BJ (cell line): Measurements from ENCODE around the gene ZC3H12D. TPM values are rescaled to one million over a fixed set of nuclear protein-coding genes. Genes with fewer than 3 reads are reported as not detected.

Experiments used
- CTCF ChIA-PET: fragments of 350-600 bp; formaldehyde crosslinking; extraction: SDS; loops from one replicate; lab custom pipeline; 2021; ENCODE audit warnings: antibody characterized with exemption, inconsistent platforms; lab: Yijun Ruan, JAX
- POLR2A ChIA-PET: fragments of 300-600 bp; sonication (Branson Sonifier 250); formaldehyde crosslinking; extraction: SDS; loops from one replicate; lab custom pipeline; 2021; ENCODE audit warnings: antibody characterized with exemption; lab: Charles Lee
- DNase-seq: peaks from one replicate; pipeline ENCODE4 v3.0.0-alpha.2; 2011; ENCODE audit warnings: low read depth
- H3K27me3 ChIP-seq: 2 replicates; pipeline ENCODE4 v1.6.0; 2011; ENCODE audit warnings: low read length; ENCODE audit not compliant: control insufficient read depth, insufficient read depth
- H3K36me3 ChIP-seq: 2 replicates; pipeline ENCODE4 v1.5.1; 2011; ENCODE audit warnings: low read length; ENCODE audit not compliant: control insufficient read depth, insufficient read depth
- H3K4me3 ChIP-seq: 2 replicates; pipeline ENCODE4 v1.5.1; 2011; ENCODE audit warnings: low read depth, mild to moderate bottlenecking, control low read depth, low read length
- polyA plus RNA-seq: library from polyadenylated mRNA; depleted of rRNA; stranded (reverse); fragments of >200 nt; gene quantifications from 2 replicates; pipeline ENCODE4 v1.2.3, GENCODE V29; 2011
- TF ChIP-seq, protein P1 (sequence below): IDR thresholded peaks from 2 replicates; pipeline ENCODE4 v1.5.1; 2011; ENCODE audit warnings: low read depth, mild to moderate bottlenecking, control low read depth, inconsistent platforms, low read length, moderate library complexity; ENCODE audit not compliant: insufficient read depth

The ZC3H12D gene
- polyA plus RNA-seq, 1 experiment, result 0.04 TPM

DNA sequence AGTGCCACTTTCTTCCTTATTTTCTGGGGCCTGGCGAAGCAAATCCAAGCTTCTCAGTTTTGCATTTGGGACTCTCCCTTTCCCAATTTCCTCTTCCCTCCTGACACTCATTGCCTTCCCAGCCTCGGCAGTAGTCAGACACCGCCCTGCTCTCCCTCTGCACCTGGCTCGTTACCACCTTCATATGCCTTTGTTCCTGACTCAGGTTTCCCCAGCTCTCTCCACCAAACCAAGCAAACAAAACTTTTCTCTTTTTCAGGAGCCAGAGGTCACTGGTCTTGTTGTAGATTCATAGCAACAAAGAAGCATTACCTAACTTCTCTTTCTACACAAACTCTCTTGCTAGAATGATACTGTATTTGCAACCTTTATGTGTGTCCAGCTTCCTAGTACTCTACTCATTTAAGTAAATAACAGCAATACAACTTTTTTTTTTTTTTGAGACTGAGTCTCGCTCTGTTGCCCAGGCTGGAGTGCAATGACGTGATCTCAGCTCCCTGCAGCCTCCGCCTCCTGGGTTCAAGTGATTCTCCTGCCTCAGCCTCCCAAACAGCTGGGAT lies 9.0 kb upstream of the ZC3H12D start:
- Histone ChIP-seq H3K27me3 (peaks cover 2% of the 10 kb centered on the region; the same call in 1 of the 2 replicates), H3K4me3 (no peak overlapping the region), H3K36me3 (no peaks in the 10 kb centered on the region)
- no peak for DNase-seq
- POLR2A ChIA-PET, result no interaction called here
- CTCF ChIA-PET, result no interaction called here
- TF ChIP-seq, protein P1, sequence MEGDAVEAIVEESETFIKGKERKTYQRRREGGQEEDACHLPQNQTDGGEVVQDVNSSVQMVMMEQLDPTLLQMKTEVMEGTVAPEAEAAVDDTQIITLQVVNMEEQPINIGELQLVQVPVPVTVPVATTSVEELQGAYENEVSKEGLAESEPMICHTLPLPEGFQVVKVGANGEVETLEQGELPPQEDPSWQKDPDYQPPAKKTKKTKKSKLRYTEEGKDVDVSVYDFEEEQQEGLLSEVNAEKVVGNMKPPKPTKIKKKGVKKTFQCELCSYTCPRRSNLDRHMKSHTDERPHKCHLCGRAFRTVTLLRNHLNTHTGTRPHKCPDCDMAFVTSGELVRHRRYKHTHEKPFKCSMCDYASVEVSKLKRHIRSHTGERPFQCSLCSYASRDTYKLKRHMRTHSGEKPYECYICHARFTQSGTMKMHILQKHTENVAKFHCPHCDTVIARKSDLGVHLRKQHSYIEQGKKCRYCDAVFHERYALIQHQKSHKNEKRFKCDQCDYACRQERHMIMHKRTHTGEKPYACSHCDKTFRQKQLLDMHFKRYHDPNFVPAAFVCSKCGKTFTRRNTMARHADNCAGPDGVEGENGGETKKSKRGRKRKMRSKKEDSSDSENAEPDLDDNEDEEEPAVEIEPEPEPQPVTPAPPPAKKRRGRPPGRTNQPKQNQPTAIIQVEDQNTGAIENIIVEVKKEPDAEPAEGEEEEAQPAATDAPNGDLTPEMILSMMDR, result no peak

DNA sequence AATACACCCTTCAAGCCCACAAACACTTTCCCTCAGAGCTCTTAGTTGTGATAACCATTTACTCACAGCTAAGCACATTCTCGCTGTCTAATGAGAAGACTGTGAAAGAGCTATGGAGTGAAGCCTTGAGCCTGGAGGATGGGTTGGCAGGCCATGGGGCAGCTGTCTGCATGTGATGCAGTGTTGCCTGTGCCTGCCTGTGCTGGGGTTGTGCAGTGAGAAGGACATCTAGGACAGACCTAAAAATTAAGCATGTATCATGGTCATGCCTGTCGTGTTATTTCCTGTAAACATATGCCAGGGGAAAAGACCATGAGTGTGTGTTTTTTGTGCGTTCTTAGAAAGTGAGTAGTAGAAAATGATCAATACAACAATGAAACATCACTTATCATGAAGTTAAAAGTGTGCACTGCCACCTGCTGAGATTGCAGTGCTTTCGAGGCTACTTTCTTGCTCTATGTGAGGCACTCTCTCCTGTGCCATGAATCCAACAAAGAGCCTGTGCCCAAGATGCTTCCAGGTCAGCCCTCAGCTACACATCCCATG lies 8.1 kb upstream of the ZC3H12D start:
- CTCF ChIA-PET, result no interaction called here

DNA sequence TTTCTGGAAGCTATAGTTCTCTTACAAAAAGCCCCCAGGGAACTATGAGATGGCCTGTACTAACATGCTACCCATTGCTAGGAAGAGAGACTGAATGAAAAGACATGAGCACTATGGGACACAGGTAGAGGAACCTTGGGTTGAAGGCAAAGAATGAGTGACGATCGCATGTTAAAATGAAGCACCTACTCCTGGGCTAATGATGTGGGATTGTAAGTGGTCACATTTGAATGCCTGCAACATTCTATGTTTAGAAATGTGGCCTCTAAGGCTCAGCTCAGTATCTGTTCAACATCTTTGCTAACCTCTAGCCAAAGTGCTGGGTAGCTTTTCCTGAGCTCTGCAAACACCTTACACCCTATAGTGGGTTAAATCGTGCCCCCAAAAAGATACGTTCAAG lies 5.2 kb upstream of the ZC3H12D start:
- POLR2A ChIA-PET, result interaction anchor here (0.6 kb wide), 1 partner anchor 426 kb away, joined by 3 read pairs; no protein-coding TSS in a partner anchor
- H3K4me3 ChIP-seq, result no peak overlapping the region
- TF ChIP-seq, protein P1, result no peak
- DNase-seq, result no peak
- CTCF ChIA-PET, result no interaction called here
- H3K27me3 ChIP-seq, result peaks cover 2% of the 10 kb centered on the region; the same call in 1 of the 2 replicates
- H3K36me3 ChIP-seq, result no peaks in the 10 kb centered on the region

More for the DNA sequence above, 8.1 kb upstream of the ZC3H12D start:
- TF ChIP-seq, protein P1, result no peak
- Histone ChIP-seq H3K27me3 (peaks cover 2% of the 10 kb centered on the region; the same call in 1 of the 2 replicates), H3K36me3 (no peaks in the 10 kb centered on the region), H3K4me3 (no peak overlapping the region)
- POLR2A ChIA-PET, result no interaction called here
- no peak for DNase-seq

DNA sequence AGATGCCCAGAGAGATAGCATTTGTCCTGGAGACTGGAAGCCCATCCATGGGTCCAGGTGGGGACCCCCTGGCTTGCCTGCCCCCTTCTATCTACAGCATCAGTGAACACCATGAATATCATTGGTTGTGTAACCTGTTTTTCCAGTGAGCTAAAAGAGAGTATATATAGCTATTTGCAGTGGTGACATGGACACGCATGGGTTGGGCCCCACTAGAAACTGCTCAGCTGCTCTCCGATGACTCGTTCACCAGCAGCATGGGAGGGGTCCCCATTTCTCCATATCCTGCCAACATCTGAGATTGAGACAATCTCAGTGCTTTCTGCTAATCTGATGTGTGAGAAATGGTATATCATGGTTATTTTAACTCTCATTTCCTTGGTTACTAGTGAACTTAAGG lies 4.0 kb upstream of the ZC3H12D start:
- no peak for DNase-seq
- Histone ChIP-seq H3K4me3 (no peak overlapping the region), H3K36me3 (no peaks in the 10 kb centered on the region), H3K27me3 (peaks cover 2% of the 10 kb centered on the region; the same call in 1 of the 2 replicates)
- ChIA-PET CTCF (no interaction called here), POLR2A (no interaction called here)
- TF ChIP-seq, protein P1, result no peak

DNA sequence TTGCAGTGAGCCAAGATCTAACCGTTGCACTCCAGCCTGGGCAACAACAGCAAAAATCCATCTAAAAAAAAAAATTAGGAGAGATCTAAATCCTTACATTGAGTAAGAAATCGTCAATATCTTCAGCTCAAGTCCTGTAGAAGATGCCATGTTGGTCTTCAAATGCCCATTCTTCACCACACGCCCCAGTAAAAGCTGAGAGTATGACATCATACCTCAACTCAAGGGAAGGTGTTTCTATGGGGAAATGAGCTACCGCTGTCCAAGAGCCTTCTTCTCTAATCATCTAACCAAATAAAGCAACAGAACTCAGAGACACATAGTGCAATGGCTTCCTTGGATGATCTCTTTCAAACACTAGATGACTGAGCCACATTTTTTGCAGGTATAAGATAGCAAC lies 2.5 kb upstream of the ZC3H12D start:
- no peak for DNase-seq
- TF ChIP-seq, protein P1, result no peak
- ChIA-PET CTCF (interaction anchor here (2.3 kb wide), 1 partner anchor 9 kb away, joined by 9 read pairs; no protein-coding TSS in a partner anchor), POLR2A (no interaction called here)
- Histone ChIP-seq H3K36me3 (no peaks in the 10 kb centered on the region), H3K27me3 (peaks cover 2% of the 10 kb centered on the region; the same call in 1 of the 2 replicates), H3K4me3 (no peak overlapping the region)
